Keratinocyte (primary cell): ENCODE results near the gene KYNU. TPM values are rescaled to one million over a fixed set of nuclear protein-coding genes. Genes with fewer than 3 reads are reported as not detected.

Experiments used
- DNase-seq: peaks from one replicate; pipeline ENCODE4 v3.0.0-alpha.2; 2011; ENCODE audit warnings: low read depth, missing footprints, low spot score
- FAIRE-seq: peaks from 2 replicates; lab custom pipeline; 2011; peaks lifted over from hg19 to GRCh38; lab: Jason Lieb, UNC
- H2AFZ ChIP-seq: 2 replicates; pipeline ENCODE4 v1.6.0; 2012; ENCODE audit warnings: low read length, control low read depth, inconsistent platforms; ENCODE audit not compliant: control insufficient read depth
- H3K27ac ChIP-seq: 2 replicates; pipeline ENCODE4 v1.5.1; 2011; ENCODE audit warnings: low read length; ENCODE audit not compliant: control insufficient read depth, insufficient read depth
- H3K27me3 ChIP-seq: 3 replicates; pipeline ENCODE4 v1.6.0; 2011; ENCODE audit warnings: low read length; ENCODE audit not compliant: control insufficient read depth, insufficient read depth; ENCODE audit errors: extremely low read depth
- H3K36me3 ChIP-seq, 2 experiments: 2 replicates in 1 of 2; 3 replicates in 1 of 2; pipeline ENCODE4 v1.5.1; 2011; ENCODE audit warnings: low read length in 2 of 2, mild to moderate bottlenecking in 1 of 2; ENCODE audit not compliant: control insufficient read depth in 2 of 2, insufficient read depth in 2 of 2; ENCODE audit errors: extremely low read depth in 1 of 2
- H3K4me1 ChIP-seq: 3 replicates; pipeline ENCODE4 v1.5.1; 2011; ENCODE audit warnings: low read length; ENCODE audit not compliant: control insufficient read depth, insufficient read depth; ENCODE audit errors: extremely low read depth
- H3K4me2 ChIP-seq: 3 replicates; pipeline ENCODE4 v1.6.0; 2011; ENCODE audit warnings: low read depth, low read length; ENCODE audit not compliant: control insufficient read depth, insufficient read depth; ENCODE audit errors: extremely low read depth
- H3K4me3 ChIP-seq, 3 experiments: fragments of 200-600 bp in 1 of 3; sonication (generic) in 1 of 3; 2 replicates in 2 of 3; 3 replicates in 1 of 3; pipeline ENCODE4 v1.5.1; 2011 to 2016; ENCODE audit warnings: low read length in 3 of 3, mild to moderate bottlenecking in 3 of 3, control low read depth in 2 of 3, inconsistent platforms in 1 of 3, low read depth in 1 of 3, mixed read lengths in 1 of 3, mixed run types in 1 of 3, moderate library complexity in 1 of 3; ENCODE audit not compliant: control insufficient read depth in 2 of 3, insufficient read depth in 2 of 3; ENCODE audit errors: extremely low read depth in 1 of 3
- H3K79me2 ChIP-seq: 2 replicates; pipeline ENCODE4 v1.6.0; 2012; ENCODE audit warnings: low read length; ENCODE audit not compliant: control insufficient read depth, insufficient read depth
- H3K9ac ChIP-seq: 3 replicates; pipeline ENCODE4 v1.6.0; 2011; ENCODE audit warnings: low read length; ENCODE audit not compliant: control insufficient read depth, insufficient read depth; ENCODE audit errors: extremely low read depth
- H3K9me1 ChIP-seq: 3 replicates; pipeline ENCODE4 v1.6.0; 2011; ENCODE audit warnings: low read length; ENCODE audit not compliant: control insufficient read depth, insufficient read depth; ENCODE audit errors: extremely low read depth
- H3K9me3 ChIP-seq: 2 replicates; pipeline ENCODE4 v1.5.1; 2012; ENCODE audit warnings: low read depth, low read length; ENCODE audit not compliant: control insufficient read depth
- H4K20me1 ChIP-seq: 3 replicates; pipeline ENCODE4 v1.6.0; 2011; ENCODE audit warnings: low read length; ENCODE audit not compliant: control insufficient read depth, insufficient read depth; ENCODE audit errors: extremely low read depth
- EZH2 ChIP-seq: IDR thresholded peaks from one replicate; pipeline ENCODE4 v1.6.1; 2012; ENCODE audit warnings: inconsistent platforms, mild to moderate bottlenecking, low read length, moderate library complexity
- dilution Hi-C: fragments of 300-500 bp; cut with MboI; formaldehyde crosslinking; loops from one replicate; pipeline ENCODE4 v1.7.0; 2020; ENCODE audit warnings: low sequenced_read_pairs; ENCODE audit not compliant: extremely low pct_ligation_motif_present
- polyA plus RNA-seq, 5 experiments: library from polyadenylated mRNA; depleted of rRNA in 3 of 5; stranded (reverse) in 3 of 5; stranded (forward) in 1 of 5; unstranded in 1 of 5; fragments of >200 nt; gene quantifications; 1 replicate in 1 of 5; 2 replicates in 3 of 5; 3 replicates in 1 of 5; pipeline versions ENCODE4 v1.2.1 to v1.2.3, GENCODE V29; 2011 to 2012; ENCODE audit warnings: missing spikeins in 2 of 5, low read depth in 1 of 5, low replicate concordance in 1 of 5
- TF ChIP-seq, protein P1 (sequence below), 3 experiments: IDR thresholded peaks in 1 of 3; conservative IDR thresholded peaks in 1 of 3; optimal IDR thresholded peaks in 1 of 3; 2 replicates in 2 of 3; 3 replicates in 1 of 3; pipeline versions ENCODE3 to v1.5.1; 2011; ENCODE audit warnings: low read length in 3 of 3, mild to moderate bottlenecking in 3 of 3, moderate library complexity in 2 of 3, control low read depth in 1 of 3, inconsistent platforms in 1 of 3; ENCODE audit not compliant: insufficient read depth in 2 of 3; ENCODE audit errors: extremely low read depth in 1 of 3

Gene KYNU
- polyA plus RNA-seq, 1 donor (not counting 4 experiments of a cell fraction or from before 2014, with no cell fraction given), result 3.9 TPM

DNA sequence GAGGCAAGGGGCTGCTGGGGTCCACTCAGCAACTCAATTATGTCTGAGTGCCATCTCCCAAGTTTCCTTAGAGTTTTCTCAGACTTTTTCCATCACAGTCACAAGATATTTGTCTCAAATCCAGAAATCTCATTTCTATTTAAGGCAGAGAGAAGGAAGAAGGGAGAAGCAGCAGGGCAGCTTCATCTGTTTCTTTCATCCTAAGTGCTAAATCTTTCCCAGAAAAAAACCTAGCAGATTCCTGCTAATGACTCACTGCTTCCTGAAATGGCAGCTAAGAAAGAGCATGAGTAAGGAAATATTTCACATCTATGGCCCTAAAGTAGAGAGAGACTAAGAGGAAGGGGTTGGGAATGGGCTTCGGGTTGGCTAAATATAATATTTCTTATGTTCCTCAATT, 88.0 kb downstream of the KYNU start:
- Histone ChIP-seq H3K4me2 (no peak overlapping the region), H3K36me3 (no peaks in the 10 kb centered on the region), H3K9me3 (no peaks in the 10 kb centered on the region), H3K4me1 (peaks cover 1% of the 10 kb centered on the region), H3K9me1 (no peaks in the 10 kb centered on the region), H3K27me3 (no peaks in the 10 kb centered on the region), H3K9ac (no peak overlapping the region), H3K27ac (no peak overlapping the region), H4K20me1 (no peaks in the 10 kb centered on the region), H2AFZ (no peak overlapping the region), H3K4me3 (no peak overlapping the region), H3K79me2 (no peaks in the 10 kb centered on the region)
- FAIRE-seq, result no peak
- no peak for DNase-seq
- TF ChIP-seq EZH2, result no peak
- TF ChIP-seq, protein P1, sequence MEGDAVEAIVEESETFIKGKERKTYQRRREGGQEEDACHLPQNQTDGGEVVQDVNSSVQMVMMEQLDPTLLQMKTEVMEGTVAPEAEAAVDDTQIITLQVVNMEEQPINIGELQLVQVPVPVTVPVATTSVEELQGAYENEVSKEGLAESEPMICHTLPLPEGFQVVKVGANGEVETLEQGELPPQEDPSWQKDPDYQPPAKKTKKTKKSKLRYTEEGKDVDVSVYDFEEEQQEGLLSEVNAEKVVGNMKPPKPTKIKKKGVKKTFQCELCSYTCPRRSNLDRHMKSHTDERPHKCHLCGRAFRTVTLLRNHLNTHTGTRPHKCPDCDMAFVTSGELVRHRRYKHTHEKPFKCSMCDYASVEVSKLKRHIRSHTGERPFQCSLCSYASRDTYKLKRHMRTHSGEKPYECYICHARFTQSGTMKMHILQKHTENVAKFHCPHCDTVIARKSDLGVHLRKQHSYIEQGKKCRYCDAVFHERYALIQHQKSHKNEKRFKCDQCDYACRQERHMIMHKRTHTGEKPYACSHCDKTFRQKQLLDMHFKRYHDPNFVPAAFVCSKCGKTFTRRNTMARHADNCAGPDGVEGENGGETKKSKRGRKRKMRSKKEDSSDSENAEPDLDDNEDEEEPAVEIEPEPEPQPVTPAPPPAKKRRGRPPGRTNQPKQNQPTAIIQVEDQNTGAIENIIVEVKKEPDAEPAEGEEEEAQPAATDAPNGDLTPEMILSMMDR (optimal IDR thresholded peaks at IDR 0.05 in 1 of 3, IDR thresholded peaks at IDR 0.05 in 1 of 3, conservative IDR thresholded peaks at IDR 0.05 in 1 of 3; ENCODE audit: extremely low read depth in 1 of 3, insufficient read depth in 2 of 3, low read length in 3 of 3), result no peak
- dilution Hi-C loops, result no loop called here

DNA sequence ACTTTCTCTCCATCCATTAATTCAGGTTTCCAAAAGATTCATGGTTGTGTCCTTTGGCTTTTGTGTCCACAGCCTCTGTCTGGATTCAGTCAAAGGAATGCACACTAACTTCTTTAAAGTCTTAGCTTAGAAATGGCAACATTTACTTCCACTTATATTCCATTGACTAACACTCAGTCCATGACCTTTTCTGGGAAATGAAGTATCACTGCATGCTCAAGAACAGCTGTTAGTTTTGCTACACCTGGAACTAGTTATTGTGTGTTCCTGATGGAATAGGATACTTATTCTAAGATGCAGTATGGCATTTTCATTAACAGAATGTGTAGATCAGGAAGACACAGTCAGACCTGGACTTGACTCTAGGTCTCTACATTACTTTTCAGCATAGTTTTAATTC, 88.8 kb downstream of the KYNU start:
- no peaks in the 10 kb centered on the region for H3K27me3 ChIP-seq
- no peak overlapping the region for H3K4me2 ChIP-seq
- H3K27ac ChIP-seq, result no peak overlapping the region
- DNase-seq (no peak), FAIRE-seq (peak; percentile 41)
- dilution Hi-C loops, result no loop called here
- TF ChIP-seq EZH2, result no peak
- TF ChIP-seq, protein P1 (optimal IDR thresholded peaks at IDR 0.05 in 1 of 3, IDR thresholded peaks at IDR 0.05 in 1 of 3, conservative IDR thresholded peaks at IDR 0.05 in 1 of 3; ENCODE audit: extremely low read depth in 1 of 3, insufficient read depth in 2 of 3, low read length in 3 of 3), result no peak
- H3K9me1 ChIP-seq, result no peaks in the 10 kb centered on the region
- no peak overlapping the region for H3K4me3 ChIP-seq
- no peak overlapping the region for H3K9ac ChIP-seq
- H3K4me1 ChIP-seq, result peaks cover 9% of the 10 kb centered on the region
- H3K36me3 ChIP-seq, result no peaks in the 10 kb centered on the region
- no peaks in the 10 kb centered on the region for H3K79me2 ChIP-seq
- H2AFZ ChIP-seq, result peak overlapping the region; percentile 54
- no peaks in the 10 kb centered on the region for H4K20me1 ChIP-seq
- H3K9me3 ChIP-seq, result no peaks in the 10 kb centered on the region
